Right ventricle myocardium inferior (tissue), 1 donor: Measurements from ENCODE around the gene SEPTIN5. TPM values are rescaled to one million over a fixed set of nuclear protein-coding genes. Genes with fewer than 3 reads are reported as not detected.

ENCODE experiments used
- ATAC-seq: fragments of 200-7000 bp; cut with Tn5 transposase; one replicate; pipeline ENCODE4 v1.9.1; 2020; ENCODE audit warnings: mild to moderate bottlenecking, moderate library complexity
- DNase-seq: peaks from one replicate; pipeline ENCODE4 v3.0.0; 2021; ENCODE audit errors: missing footprints
- intact Hi-C: fragments of 100-400 bp; cut with DNase I; formaldehyde crosslinking; loops from one replicate; pipeline ENCODE4 v1.11.0; 2022
- total RNA-seq: library from RNA; stranded (reverse); fragmentation: NEBNext Ultra II Directional; extraction: Animal tissue kit (Norgen Biotek cat#: 25700); gene quantifications from one replicate; pipeline ENCODE4 v1.2.1, GENCODE V29; 2021
- donor health status: DM: no; HTN: yes; CAD: no; lungs with severe emphysema.

Gene SEPTIN5
- total RNA-seq, 1 donor from 2014 or later = 120 TPM

DNA sequence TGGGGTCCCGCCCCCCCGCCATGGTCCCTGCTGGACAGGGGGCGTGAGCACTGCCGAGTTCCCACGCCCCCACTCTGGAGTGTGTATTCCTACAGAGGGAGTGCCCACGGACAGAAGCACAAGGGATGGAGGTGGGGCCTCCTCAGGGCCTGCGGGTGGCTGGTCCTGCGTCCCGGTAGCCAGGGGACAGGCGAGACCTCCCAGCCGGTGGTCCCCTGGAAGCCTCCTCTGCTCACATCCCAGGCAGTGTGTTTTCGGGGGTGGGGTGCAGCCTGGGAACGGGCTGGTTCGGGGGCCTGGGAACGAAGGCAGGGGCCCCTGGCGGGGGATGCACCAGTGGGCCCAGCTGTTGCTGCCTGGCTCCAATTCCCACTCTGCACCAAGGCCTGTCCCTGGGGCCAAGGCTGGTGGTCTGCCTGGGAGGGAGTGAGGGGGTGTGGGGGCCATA, 25.2 kb downstream of the SEPTIN5 start:
- DNase-seq = no peak
- ATAC-seq = no peak
- intact Hi-C loops = no loop called here

DNA sequence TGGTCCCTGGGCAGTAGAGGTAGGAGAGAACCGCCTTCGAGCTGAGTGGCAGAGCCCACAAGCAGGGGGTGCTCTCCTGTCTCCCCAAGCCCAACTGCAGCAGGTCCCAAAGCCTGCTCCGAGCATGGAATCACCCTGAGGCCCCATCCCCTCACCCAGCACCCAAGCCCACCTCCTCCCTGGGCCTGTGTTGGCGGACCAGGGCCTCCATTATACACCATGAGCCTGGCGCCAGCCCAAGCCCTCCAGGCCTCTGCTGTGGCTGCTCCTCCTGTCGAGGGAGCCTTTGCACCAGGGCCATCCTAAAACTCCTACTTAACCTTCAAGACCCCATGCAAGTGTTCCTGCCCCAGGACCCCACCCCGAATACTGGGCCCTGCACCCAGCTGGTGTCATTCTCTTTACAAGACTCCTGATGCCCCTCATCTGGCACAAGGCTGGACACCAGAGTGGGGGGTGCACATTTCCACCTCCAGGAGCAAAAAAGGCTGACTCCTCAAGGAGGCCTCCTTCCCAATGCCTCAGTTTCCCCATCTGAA, 25.7 kb downstream of the SEPTIN5 start:
- intact Hi-C loops = no loop called here
- ATAC-seq = no peak
- DNase-seq = no peak

DNA sequence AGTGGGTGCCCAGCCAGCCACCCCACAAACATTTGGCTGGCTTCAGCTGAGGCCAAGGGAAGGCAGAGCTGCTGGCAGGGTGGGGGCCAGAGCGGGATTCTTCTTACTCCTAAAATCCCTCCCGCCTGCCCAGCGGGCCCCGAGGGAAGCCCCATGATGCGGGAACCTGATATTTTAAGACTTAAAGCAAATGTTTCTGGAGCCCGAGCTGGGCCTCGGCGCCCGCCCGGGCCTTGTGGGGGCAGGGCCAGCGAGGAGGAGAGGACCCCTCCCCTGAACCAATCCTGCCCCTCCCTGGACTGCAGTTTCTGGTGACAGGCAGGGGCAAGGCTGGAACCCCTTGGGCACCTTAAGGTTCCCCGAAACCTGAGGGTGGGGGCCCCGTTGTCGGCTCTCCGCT, 26.3 kb downstream of the SEPTIN5 start:
- ATAC-seq = no peak
- intact Hi-C loops = no loop called here
- DNase-seq = no peak

DNA sequence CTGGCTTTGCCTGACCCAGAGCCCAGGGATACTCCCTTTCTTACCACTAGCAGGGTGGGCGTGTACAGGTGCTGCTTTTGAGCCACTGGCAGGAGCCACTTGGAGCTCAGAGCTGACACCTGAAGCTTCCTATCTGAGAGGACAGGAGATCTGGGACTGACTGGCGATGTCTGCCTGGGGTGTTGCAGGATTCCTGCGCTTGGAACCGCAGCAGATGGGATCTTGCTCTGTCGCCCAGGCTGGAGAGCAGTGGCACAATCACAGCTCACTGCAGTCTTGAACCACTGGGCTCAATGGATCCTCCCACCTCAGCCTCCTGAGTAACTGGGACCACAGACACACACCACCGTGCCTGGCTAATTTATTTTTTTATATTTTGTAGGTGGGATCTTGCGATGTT, 26.8 kb downstream of the SEPTIN5 start:
- no peak for DNase-seq
- intact Hi-C loops = no loop called here
- ATAC-seq = no peak

DNA sequence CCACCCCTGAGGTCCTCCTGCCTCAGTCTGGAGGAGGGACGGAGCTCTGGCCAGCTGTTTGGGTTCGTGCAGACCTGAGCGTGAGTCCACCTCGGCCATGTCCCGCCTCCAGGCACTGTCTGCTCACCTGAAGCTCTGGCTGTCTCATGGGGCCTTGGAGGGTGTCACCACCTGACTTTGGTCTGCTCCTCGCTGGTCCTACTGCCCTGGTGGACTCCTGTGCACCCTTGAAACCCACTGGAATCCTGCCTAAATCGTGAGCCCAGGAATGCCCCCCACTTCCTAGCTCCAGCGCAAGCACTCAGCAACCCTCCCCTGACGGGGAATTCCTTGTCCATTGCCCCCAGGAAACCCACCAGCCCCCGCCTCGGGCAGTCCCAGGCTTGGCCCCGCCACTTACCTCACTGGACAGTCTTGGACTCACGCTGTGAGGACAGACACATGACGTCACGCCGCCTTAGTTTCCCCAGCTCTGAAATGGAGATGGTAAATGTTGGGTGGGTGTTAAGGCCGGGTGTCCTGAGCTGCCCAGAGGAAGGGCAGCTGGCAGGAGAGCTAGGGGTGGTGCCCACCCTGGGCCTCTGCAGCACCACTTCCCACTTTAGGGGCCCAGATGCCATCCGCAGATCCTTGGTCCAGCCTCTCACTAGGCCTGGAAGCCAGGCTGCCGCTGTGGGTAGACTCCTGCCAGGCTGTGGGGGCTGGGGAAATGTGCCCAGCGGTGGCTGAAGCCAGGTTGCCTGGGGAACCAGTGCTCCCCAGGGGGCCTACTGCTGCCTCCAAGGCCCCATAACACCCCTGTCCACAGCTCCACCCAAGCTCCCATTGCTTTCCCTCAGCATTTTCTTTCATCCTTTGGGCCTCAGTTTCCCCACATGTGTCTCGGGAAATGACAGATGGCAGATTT, 28.1 kb downstream of the SEPTIN5 start:
- intact Hi-C loops = no loop called here
- no peak for ATAC-seq

DNA sequence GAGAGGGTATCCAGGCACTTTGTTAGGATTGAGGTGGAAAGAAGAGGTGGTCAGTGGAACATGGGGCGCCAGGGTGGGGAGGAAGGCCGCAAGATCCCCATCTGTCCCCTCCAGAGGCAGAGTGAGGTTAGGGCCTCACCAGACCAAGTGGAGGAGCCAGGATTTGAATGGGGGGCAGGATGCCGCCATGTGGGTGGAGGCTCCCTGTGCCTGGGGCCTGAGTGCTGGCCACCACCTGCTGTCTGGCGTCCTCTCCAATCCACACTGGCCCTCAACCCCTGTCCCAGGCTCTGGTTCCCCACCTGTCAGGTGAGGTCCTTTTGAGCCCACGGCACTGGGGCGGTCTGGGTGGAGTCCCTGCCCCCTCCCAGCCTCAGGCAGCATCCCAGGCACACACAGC, 28.8 kb downstream of the SEPTIN5 start:
- intact Hi-C loops = no loop called here
- no peak for ATAC-seq
- no peak for DNase-seq

More for the DNA sequence above, 28.1 kb downstream of the SEPTIN5 start:
- DNase-seq = no peak

DNA sequence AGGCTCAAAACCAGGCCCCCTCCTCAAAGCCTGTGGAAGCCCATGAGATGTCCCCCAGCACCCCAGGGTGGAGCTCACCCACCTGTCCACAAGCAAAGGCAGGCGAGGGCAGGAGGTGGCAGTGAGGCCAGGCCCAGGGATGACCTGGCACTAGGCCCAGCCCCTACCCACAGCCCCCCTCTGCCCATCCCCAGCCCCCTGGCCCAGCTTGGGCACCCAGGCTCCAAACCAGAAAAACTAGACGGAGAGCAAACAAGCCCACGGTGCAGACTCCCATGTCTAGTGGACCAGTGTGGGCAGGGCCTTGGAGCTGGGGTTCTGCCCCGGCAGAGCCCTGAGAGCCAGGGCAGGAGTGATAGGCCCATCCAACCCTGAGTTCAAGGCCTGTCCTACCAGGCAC, 29.3 kb downstream of the SEPTIN5 start:
- ATAC-seq (no peak), DNase-seq (no peak)
- intact Hi-C loops = no loop called here

DNA sequence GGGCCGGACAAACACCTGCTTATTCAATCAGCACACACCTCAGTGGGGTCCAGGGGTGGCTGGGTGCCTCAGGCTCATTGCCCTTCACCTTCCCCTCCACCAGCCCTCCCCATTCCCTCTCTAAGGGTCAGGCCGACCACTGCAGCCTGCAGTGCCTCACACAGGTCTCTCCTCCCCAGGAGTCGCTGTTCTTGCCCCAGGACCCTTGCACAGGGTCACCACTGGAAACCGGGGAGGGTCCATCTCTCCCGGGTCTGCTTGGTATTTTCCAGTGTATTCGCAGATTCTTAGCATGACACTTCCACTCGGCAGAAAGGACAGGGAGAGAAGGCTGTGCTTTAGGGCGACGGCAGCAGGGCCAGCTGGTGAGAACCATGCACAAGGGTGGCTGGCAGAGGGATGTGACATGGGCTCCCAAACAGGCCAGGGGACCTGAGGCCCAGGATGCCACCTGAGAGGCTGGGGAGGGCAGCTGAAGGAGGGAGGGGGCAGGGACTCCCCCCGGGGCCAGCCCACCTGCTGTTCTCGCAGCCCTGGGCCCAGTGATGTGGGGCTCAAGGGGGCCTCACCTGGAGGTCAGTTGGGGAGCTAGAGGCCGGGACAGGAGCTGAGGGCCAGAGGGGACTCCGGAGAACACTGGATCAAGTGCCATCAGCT, 30.2 kb downstream of the SEPTIN5 start:
- intact Hi-C loops = loop anchor here (5.0 kb wide), 1 partner anchor 108 kb away; the partner anchor contains the start of genes GNB1L and RTL10
- no peak for DNase-seq
- no peak for ATAC-seq

DNA sequence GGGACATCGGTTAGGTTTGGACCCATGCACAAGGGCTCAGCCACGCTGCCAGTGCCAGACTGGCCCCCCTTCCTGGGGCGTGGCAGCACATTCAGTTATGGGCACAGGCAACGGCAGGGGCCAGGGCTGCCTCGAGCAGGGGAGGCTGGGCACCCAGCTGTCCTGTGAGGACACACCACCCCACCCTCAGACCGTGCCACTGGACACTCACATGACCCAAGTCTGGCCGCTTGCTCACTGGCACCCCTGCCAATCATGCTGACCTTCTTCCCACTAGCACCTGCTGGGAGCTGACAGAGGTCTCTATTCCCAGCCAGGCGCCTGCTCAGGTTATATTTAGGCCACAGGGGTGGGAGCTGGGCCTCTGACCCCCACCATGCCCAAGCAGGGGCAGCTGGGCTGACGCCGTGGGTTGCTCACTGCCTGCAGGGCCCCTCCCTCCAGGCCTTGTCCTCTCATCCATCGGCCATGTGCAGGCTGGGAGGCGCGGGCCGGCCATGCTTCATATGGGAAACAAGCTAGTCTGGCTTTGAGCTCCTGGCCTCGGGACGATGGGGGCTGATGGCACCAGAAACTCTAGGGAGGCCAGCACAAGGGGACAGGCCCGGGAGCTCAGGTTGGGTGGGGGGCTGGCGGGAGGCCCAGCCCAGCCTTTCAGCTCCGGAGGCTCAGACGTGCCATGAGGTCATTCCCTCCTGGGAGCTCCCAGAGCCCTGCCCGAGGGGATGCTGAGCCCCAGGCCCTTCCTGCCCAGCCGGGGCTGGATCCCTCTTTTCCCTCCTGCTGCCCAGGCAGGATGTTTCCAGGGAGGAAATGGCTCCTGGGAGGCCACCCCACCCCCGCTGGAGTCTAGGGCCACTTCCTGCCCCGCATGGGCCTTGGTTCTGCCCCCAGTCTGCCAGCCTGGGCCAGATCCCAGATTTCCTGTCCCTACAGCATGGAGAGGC, 31.1 kb downstream of the SEPTIN5 start:
- ATAC-seq = peak; percentile 90
- DNase-seq = peak; percentile 85
- intact Hi-C loops = loop anchor here (5.0 kb wide), 1 partner anchor 107 kb away; the partner anchor contains the start of genes GNB1L and RTL10

DNA sequence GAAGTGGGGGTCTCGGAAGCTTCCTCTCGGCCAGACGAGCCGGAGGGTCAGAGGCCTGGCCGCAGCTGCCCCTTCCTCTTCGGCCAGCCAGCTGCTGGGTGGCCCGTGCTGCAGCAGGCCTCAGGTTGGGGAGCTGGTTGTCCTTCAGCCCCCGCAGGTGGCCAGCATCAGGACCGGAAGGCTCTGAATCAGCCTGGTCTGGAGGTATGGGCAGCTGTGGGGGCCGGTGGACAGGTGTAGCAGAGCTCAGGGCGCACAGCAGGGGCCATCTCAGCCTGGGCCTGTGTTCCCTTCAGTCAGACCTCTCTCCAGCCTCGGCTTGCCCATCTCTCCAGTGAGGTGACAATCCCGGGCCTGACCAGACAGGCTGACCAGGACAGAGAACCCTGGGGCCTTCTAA, 32.4 kb downstream of the SEPTIN5 start:
- DNase-seq (no peak), ATAC-seq (no peak)
- intact Hi-C loops = loop anchor here (5.0 kb wide), 1 partner anchor 106 kb away; the partner anchor contains the start of genes GNB1L and RTL10

DNA sequence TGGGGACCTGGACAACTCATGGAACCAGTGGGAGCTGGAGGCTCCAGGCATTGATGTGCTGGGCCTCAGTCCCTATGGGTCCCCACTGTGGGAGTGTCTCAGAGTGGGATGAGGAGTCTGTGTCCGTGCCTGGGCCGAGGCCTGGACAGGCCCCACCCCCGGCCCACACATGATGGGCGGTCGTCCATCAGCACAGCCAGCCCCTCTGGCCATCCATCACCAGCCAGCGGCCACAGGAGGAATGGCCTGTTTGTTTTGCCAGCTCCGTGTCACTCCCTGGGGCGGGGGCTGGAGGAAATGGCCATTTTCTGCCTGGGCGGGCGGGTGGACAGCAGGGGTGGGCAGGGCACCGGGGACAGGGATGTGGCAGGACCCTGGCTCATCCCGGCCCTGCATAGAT, 33.2 kb downstream of the SEPTIN5 start:
- no peak for ATAC-seq
- intact Hi-C loops = loop anchor here (5.0 kb wide), 1 partner anchor 105 kb away; the partner anchor contains the start of genes GNB1L and RTL10
- no peak for DNase-seq

DNA sequence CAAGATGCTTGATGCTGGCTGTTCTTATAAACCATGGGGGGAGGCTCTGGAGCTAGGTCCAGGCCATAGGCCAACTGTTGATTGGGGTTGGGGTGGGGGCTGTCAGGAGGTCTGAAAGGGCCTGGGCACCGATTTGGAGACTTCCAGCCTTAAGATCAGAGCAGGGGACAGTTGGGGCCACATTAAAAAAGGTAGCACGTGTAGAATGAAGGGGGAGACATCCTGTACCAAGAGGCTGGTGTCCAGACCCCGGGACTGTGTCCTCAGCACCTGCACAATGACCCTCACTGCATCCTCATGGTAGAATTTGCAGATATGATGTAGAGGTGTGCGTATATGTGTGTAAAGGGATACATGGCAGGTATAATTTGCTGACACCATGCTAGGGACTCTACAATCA, 33.8 kb downstream of the SEPTIN5 start:
- ATAC-seq (no peak), DNase-seq (no peak)
- intact Hi-C loops = loop anchor here (5.0 kb wide), 1 partner anchor 104 kb away; the partner anchor contains the start of genes GNB1L and RTL10

DNA sequence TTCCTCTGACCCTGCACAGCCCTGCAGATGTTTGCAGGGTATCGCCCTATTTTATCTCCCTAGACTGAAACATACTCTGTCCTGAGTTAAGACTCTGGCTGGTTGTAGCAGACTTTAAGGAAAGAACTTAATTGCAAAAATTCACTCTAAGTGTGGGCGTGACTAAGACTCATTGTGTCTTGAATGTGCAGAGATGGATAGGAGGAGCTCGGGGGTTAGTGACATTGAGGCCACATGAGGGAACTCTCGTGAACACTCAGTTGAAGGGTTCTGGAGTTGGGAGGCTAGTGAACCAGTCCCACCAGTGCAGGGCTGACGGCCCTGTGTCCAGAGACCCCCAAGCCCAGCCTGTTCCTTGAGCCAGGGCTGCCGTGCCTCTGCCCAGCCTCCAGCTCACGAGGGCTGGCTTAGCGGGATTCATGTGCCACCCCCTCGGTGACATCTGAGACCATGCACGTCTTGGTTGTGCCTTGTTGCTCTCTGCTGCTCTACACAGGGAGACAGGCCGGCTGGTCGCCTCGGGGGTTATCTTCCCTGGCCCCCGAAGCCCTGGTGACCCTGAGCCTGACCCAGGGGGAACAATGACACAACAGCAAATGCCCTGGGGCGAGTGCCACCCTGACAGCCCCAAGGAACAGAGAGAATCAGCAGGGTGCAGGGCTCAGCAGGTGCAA, 34.8 kb downstream of the SEPTIN5 start:
- DNase-seq = no peak
- ATAC-seq = no peak
- intact Hi-C loops = loop anchor here (5.0 kb wide), 1 partner anchor 103 kb away; the partner anchor contains the start of genes GNB1L and RTL10

DNA sequence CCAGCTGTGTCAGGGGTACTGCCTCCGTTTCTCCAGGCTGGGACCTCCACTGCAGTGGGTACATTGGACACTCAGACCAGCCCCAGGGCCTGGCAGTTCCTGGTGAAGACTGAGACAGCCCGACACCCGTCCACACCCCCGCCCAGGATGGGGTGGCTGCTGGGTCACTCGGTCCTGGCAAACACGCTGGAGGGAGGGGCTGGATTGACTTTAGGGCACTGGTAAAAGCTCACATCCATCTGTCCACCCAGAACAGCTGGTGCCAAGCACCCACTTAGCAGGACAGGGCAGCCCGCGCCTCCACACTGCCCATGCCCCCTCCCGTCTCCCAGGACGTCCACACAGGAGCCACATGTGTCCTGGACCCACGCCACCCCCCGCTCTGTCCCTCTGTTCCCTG, 35.6 kb downstream of the SEPTIN5 start:
- no peak for ATAC-seq
- intact Hi-C loops = loop anchor here (5.0 kb wide), 1 partner anchor 102 kb away; the partner anchor contains the start of genes GNB1L and RTL10

DNA sequence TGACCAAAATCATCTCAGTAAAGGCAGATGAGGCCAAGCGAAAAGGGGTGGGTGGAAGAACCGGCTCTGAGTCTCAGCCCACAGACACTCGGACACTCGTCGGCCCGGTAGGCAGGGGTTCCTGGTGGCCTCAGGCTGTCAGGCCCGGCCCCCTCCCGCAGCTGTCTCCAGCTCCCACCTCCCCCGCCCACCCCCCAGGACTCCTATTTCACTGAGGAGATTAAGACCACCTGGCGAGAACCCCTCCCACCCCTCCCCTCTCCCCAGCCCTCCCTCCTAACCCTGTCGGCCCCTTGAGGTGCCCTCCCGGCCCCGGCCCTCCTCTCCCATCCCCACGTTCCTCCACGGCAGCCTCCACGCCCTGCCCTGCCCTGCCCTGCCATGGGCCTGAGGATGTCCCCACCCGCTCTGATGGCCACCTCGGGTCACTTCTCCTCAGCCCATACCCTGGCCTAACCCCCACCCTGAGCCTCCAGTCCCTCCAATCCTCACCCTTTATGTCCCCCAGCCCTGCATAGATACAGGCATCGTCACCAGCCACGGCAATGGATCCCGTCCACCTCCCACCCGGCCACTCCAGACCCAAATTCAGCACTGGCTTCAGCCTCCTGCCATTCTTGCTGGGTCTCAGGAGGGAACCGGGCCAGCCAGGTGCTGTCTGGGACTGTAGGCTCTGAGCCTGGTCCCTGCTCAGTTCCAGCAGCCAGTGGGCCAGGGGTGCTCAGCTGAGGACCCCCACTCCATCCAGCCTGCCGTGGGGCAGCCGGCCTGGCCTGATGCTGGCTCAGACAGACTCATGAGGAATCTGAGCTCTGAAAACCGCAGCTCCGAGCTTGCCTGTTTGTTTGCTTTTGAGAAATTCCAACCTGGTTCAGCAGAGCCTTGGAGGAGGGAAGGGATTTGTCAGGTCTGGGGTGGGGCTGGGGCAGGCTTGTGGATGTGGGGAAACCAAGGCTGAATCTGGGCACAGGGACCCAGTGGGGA, 36.5 kb downstream of the SEPTIN5 start:
- no peak for DNase-seq
- intact Hi-C loops = no loop called here
- no peak for ATAC-seq

More for the DNA sequence above, 35.6 kb downstream of the SEPTIN5 start:
- DNase-seq = no peak

DNA sequence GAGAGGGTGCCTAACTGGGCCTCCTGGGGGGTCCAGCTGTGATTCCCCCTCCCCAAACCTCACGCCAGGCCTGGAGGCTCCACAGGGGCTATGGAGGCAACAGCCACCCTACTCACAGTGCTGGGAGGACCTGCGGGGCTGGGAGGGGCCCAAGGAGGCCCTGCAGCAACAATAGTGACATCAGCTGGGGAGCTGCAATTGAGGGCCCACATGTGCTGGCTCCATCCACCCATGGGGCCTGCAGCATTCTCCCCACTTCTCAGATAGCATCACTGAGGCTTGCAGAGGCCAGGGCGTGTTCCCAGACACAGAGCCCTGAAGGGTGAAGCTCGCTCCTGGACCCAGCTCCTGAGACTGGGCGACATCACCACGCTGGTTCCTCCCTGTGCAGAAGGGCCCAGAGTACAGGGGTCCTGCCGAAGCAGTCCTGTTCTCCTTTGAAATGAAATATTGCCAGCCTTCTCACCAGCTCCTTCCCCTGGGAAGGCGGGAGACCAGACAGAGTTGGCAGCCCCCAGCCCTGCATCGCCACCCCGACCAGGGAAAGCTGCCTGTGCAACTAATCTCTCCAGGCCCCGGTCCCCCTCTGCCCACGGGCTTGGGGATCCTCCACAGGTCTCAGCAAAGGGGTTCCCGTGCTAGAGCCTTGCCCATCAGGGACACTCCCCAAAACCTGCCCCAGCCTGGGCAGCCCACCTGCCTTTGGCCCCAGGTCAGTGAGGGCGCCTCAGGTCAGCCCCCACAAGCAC, 37.4 kb downstream of the SEPTIN5 start:
- ATAC-seq (no peak), DNase-seq (no peak)
- intact Hi-C loops = no loop called here
